ENCODE measurements around the gene BEAN1.

Gene BEAN1

DNA sequence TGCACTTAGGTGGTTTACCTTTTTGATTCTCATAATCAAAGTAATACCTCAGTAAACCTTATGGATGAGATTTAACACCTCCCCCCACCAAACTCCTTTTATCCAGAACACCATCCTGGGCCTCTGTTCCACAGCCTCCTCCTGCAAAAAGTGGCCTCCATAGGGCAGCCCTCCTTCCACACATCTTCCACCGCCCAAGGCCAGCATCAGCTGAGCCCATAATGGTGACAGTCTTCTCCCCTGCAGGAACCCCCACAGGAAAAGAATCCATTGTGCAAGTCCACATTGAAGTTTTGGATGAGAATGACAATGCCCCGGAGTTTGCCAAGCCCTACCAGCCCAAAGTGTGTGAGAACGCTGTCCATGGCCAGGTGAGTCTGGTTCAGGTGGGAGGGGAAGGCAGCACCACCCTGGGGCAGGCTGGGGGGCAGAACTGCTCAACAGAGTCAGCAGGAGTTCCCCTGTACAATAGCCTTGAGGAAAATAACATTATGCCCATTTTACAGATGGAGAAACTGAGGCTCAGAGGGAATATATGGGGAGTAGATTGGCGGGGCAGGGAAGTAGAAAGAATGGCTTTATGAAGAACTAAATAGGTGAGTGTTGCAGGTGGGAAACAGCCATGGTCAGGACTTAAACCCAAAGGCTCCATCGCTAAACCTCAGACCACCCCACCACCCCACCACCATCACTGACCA is 29.2 kb upstream of the BEAN1 start:
- no peak for DNase-seq

DNA sequence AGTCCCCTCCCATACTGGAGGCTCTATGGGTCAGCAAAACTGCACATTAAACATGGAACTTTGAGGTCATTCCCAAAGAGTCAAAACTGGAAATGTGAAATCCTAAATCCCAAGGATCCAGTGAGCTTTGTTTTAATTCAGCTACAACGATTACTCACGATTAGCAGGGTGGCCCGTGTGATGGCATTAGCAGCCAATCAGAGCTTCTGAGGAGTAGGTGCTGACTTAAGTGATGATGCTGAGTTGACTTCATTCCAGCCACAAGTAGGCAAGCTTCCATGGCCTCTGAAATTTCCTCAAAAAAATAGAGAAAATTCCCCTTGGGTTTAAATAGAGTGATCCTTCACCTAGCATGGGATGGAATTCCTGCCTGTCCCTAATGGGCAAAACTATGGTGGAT is 28.1 kb upstream of the BEAN1 start:
- no peak for DNase-seq

DNA sequence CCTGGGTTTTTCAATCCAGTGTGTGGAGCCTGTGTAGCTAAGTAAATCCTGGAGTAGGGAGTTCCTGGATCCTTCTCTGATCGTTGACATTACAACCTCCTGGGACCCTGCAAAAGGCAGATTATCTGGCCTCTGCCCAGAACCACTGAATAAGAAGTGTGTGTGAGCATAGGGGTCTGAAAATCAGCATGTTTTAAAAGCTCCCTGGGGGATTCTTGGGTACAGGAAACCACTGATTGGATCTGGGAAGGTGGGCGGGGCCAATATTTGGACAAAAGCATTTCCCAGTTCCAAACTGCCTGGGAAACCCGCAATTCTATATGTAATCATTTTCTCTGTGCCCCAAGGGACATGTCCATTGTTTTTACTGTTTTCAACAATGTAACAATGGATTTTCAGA is 27.2 kb upstream of the BEAN1 start:
- DNase-seq: peak; percentile 68

DNA sequence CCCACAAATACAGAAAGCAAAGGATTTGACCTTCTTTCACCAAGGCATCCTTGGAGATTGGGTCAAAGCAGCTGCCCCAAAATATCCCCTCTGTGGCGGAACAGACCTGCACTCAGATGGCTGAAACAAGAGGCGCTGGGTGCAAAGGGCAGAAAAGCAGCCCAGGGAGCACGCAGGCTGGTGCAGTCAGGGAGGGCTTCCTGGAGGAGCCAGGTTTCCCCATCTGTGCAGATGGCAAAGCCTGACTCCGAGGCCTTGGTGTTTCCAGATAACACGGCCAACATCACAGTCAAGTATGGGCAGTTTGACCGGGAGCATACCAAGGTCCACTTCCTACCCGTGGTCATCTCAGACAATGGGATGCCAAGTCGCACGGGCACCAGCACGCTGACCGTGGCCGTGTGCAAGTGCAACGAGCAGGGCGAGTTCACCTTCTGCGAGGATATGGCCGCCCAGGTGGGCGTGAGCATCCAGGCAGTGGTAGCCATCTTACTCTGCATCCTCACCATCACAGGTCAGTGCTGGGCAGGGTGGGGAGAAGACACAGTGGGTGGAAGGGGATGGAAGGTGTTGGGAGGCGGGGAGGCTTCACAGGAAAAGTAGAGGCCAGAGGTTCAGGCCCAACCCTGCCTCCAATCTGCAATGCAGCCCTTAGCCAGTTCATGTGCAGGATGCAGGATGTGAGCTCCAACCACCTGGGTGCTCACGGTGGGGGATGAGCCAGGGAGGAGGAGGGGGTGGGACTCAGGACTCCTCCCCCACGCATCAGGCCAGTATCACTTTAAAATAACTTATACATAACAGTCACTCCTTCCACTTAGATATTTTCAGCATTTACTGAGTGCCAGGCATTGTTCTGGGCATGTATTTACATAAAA is 26.4 kb upstream of the BEAN1 start:
- no peak for DNase-seq

DNA sequence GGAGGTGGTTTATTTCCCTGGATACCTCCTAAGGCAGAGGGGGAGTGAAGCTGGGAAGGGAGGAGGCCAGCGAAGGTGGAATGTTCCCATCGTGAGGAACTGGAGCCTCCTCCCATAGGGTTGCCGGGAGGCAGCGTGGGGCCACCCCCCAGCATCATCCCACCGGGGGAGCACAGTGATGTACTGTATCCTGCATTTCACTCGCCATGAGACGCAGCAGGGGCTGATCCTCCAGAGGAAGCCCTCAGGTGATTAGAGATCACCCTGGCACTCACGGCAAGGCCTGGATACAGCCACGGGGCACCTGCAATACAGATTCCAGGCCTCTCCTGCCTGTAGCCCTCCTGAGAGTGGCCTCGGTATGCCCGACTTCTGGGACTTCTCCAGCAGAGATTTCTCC is 25.5 kb upstream of the BEAN1 start:
- no peak for DNase-seq

DNA sequence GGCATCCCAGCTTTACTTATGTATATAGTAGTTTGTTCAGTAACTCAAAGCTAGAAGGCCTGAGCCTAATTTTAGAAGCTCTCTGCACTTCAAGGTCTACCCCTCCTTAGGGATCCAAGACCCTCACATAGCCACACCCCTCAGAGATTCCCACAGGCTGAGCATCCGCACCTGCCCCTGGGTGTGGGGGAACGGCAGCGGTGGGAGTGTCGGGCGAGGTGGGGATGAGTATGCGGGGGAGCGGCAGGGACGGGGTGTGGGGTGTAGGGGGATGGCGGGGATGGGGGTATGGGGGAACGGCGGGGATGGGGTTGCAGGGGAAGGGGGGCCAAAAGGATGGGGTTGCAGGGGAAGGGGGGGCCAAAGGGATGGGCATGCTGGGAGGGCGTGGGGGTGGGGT is 24.9 kb upstream of the BEAN1 start:
- no peak for DNase-seq

DNA sequence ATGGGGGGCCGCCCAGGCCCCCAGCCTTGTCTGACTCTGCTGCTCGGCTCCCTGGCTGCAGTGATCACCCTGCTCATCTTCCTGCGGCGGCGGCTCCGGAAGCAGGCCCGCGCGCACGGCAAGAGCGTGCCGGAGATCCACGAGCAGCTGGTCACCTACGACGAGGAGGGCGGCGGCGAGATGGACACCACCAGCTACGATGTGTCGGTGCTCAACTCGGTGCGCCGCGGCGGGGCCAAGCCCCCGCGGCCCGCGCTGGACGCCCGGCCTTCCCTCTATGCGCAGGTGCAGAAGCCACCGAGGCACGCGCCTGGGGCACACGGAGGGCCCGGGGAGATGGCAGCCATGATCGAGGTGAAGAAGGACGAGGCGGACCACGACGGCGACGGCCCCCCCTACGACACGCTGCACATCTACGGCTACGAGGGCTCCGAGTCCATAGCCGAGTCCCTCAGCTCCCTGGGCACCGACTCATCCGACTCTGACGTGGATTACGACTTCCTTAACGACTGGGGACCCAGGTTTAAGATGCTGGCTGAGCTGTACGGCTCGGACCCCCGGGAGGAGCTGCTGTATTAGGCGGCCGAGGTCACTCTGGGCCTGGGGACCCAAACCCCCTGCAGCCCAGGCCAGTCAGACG is 24.4 kb upstream of the BEAN1 start:
- no peak for DNase-seq

DNA sequence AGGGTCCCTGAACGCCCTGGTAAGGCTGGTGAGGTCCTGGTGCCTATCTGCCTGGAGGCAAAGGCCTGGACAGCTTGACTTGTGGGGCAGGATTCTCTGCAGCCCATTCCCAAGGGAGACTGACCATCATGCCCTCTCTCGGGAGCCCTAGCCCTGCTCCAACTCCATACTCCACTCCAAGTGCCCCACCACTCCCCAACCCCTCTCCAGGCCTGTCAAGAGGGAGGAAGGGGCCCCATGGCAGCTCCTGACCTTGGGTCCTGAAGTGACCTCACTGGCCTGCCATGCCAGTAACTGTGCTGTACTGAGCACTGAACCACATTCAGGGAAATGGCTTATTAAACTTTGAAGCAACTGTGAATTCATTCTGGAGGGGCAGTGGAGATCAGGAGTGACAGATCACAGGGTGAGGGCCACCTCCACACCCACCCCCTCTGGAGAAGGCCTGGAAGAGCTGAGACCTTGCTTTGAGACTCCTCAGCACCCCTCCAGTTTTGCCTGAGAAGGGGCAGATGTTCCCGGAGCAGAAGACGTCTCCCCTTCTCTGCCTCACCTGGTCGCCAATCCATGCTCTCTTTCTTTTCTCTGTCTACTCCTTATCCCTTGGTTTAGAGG is 23.5 kb upstream of the BEAN1 start:
- DNase-seq: no peak

DNA sequence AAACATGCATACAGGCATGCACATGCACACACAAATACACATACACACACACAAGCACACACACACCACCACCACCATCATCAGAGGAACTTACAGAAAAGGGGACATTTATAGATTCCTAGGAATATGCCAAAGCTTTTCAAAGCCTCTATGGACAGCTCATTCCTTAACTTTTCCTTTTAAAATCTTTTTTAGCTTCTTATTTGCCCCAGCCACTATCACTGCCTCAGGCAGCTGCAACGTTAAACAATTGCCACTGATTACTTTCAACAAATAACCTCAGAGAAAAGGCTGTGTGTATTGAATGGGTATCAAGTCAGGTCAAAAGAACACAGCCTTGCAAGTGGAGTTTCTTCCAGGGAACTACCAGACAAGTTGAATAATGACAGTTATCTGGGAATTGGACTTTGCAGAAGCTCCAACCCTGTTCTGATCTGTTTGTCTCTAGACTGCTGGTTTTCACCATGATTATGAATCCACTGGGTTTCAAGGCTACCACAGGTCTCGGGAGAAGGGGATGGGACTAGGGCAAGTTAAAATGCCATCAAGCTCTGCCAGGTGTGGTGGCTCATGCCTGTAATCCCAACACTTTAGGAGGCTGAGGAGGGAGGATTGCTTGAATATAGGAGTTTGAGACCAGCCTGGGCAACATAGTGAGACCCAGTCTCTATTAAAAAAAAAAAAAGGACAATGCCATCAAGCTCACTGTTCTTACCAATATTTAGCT is 21.9 kb upstream of the BEAN1 start:
- no peak for DNase-seq

DNA sequence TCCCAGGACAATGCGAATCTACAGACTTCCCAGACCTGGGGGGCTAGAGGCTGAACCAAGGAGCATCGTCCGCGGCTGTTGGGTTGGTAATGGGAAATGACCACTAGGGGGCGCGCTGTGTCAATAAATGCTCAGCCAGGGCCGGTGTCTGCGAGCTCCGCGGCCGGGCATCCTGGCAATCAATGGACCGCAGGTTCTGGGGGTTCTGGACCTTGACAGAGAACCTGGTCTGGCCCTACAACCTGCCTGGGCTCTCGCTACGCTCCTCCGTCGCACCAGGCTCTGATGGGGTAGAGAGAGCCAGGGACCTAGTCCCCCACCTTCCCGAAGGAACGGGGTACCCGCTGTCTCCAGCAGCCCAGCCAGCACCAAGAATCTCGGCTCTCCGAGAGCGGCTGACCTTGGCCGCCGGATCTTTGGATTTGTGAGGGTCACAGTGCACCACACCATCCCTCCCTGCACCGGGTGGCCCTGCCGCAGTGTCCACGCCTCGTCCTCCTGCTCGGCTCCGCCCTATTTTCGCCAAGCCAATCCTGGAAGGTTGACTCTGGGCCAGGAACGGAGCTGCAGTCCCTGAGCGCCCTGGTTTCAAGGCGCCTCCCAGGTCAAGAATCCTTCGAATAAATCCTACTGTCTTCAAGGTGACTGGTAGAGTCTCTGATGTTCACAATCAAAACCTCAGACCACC is 20.4 kb upstream of the BEAN1 start:
- peak; percentile 43 for DNase-seq

DNA sequence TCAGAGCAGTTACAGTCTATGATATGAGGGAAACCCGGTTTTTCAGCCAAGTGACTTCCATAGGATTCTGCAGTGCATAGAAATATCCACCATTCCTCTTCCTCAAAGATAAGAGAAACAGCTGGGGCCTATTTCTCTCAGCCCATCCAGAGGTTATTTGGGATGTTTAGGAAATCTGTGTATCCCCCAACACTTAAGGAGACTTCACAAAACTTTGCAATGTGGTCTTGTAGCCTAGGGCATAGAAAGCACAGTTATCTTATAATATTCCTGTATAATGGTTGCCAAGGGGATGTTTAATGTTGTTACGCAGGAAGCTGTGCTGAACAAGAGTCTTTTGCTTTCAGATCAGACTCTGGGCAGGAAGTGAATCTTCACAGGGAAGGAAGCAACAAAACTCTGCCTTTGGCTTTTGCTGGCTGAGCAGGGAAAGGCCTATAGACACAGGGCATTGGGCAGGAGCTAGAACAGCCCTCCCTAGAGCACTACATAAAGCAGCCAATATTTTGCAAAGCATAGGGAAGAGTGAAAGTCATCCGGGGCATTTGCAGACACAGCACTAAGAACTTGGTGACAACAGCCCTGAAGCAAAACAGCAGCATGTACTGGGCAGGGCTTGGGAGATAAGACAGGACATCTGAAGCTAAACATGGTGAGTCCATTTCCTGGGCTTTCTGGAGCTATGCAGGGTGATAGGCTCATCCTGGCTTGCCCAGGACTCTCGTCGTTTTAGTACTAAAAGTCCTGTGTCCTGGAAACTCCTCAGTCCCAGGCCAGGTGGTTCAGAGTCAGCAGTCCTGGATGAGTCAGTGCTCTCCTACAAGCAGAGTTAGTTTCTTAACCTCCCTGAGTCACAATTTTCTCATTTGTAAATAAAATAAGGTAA is 18.7 kb upstream of the BEAN1 start:
- peak; percentile 65 for DNase-seq

DNA sequence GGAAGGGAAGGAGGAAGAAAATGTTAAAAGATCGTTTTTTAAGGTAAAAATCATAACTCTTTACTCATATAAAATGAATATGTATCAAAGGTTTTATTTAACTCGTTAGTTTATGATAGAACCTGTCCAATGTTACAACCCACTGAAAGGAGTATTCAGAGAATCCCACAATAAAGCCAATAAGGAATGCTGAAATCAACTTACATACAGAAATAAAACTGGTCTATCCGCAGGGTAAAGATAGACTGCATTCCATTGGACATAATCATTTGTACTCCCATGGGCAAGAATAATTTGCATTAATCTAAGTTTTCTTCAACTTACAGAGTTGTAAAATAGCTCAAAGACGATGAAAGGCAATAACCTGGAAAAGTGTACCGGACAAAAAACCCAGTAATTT is 17.9 kb upstream of the BEAN1 start:
- DNase-seq: no peak

DNA sequence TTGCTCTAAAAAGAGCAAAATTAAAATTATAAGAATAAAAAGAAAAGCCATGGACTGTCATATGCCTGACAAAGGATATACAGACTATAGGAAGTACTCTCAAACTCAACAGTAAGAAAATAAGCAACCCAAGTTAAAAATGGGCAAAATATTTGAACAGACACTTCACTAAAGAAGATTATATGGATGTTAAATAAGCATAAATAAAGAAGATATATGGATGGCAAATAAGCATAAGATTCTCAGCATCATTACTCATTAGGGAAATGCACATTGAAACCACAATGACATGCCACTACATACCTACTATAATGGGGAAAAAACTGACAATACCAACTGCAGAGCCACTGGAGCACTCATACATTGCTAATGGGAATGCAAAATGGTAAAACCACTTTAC is 14.9 kb upstream of the BEAN1 start:
- DNase-seq: no peak

DNA sequence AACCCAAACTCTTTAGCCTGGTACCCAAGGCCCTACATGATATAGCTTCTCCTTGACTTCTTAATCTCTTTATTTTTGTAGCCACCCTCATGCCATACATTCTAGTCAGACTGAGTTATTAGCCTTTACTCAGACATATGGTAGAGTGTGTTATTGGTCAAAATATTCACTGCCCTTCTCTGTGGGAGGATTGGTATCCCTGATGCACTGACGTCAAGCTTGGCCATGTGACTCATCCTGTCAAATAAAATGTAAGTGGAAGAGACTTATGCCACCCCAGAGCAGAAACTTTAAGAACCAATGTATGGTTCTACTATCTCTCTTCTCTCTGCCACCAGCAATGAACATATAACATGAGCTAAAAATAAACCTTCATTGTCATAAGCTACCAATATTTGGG is 12.2 kb upstream of the BEAN1 start:
- no peak for DNase-seq

DNA sequence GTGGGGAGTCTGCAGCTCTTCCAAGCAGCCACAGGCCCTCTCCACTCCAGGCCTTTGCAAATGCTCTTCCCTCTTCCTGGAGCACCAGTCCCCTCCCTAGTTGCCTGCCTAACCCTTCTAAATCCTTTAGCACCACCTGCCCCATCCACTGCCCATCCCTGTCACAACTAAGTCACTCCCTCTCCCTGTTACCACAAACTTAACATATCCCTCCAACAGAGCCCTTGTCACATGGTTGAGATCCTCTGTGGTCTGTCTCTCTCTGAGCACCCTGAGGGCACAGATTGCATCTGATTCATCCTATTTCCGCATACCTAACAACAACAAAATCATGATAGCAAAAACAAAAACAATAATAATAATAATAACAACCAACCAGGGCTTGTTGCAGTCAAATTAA is 11.0 kb upstream of the BEAN1 start:
- DNase-seq: no peak

DNA sequence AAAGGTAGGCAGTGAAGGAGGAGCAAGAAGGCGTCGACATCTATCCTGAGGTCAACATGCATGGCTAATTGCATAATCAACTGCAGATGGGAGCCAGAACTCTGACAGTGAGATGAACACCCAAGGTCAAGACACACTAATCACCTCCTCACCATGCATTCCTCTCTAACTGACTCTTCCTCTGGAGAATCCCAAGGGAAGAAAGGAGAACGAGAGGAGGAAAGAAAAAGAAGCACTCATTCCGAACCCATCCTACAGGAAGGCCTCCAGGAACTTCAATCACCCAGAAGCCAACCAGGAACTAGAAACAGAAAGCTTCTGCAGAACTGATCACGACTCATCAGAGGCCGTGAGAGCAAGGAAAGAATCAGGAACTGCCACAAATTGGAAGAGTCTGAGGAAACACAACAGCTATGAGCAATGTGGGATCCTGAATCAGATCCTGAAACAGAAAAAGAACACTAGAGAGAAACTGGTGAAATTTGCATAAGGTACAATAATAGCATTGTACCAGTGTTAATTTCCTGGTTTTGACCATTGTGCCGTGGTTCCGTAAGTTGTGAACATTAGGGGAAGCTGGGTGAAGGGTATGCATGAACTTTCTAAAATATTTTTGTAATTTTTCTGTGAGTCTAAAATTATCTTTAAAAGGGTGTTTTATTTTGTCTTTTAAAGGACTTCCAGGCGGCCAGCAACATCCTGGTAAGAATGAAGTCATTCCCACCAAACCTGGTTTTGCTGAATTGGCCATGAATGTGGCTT is 10.0 kb upstream of the BEAN1 start:
- DNase-seq: no peak

DNA sequence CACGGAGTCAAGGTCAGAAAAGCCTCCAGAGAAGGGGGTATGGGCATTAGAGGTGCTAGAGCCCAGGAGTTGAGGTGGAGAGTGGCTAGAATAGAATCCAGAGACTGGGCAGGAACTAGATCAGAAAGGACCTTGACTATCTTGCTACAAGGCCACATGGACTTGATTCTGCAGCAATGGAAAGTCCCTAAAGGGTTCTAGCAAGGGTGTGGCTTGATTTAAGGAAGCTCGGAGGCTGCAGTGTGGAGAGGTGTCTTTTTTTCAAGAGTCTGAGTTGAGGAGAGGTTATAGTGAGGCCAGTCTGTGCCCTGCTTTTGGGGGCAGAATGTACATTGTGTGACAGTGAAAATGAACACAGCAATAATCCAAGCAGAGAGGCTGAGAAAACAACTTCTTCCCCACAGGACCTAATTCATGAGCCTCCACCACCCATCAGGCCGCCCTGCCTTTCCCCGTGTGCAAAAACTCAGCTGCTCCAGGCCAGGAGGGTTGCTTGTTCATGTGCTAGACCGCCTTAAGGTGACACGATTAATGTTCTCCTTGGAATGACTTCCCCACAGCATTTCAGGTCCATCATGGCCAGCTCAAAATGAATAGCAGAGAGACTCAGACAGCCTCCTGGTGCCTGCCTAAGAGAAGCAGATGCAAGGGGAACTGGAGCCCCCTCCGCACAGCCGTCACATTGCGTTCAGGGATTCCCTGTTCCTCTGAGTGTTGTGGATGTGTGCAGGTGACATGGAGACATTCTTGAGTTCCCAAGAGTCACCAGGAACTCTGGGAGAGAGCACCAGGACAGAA is 8.7 kb upstream of the BEAN1 start:
- no peak for DNase-seq

DNA sequence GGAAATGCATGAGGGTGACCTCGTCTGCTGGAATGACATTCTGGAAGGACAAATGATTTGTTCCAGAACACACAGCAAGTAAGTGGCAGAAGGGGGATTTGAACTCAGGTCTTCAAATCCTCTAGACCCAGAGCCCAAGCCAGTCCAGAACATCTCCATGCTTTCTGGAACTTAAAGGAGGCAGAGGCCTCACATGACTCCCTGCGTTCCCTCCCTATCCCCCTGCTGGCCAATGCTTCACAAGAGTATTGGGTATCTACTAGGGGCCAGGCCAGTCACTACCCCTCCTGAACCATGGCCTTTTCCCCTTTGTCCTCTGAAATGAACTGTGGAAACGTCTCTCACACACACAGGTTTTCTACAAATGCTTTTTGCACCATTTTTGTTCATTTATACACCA is 7.6 kb upstream of the BEAN1 start:
- DNase-seq: no peak

DNA sequence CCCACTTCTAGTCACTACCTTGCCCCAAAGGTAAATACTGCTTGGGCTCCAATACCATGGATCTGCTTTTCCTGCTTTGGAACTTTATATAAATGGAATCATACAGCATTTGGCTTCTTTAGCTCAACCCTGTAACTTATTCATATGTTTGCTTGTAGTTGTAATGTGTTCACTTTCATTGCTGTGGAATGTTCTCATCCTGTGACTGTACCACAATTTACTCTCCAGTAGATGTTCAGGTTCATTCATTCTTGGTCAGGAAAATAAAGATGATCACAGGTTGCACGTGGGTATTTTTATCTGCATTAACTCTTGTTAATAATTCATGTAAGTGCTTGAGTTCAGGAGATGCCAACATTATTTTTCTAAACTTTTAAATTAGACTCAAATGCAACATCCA is 6.7 kb upstream of the BEAN1 start:
- no peak for DNase-seq

DNA sequence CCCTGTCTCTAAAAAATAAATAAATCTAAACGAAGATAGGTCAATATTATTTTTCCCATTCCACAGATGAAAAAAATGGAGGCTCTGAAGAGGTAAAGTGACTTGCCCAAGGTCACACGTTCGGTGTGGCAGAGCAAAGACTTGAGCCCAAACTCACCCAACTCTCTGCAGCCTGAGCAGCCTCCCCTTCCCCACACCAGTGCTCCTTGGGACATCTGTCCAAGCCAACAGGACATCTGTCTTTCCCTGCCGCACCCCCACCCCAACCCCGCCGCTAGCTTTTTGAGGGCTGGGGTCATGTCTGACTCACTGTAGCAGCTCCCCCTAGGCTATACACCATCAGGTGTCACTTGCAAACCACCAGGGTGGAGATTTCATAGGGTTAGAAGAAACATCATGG is 5.2 kb upstream of the BEAN1 start:
- no peak for DNase-seq
